NCI-H774 (cell line): ENCODE results near the gene ARHGAP26.

ENCODE experiments used
- DNase-seq: peaks from one replicate; lab custom pipeline; 2025; lab: John Stamatoyannopoulos, UW

The ARHGAP26 gene

GRCh38 chr5:143166661-143167420 is 396.7 kb downstream of the ARHGAP26 start:
- DNase-seq, result no peak

- DNase-seq, result no peak
Measured at GRCh38 chr5:143168171-143168741, 398.1 kb downstream of the ARHGAP26 start.

- DNase-seq, result no peak
Measured at GRCh38 chr5:143168921-143169810, 399.0 kb downstream of the ARHGAP26 start.

GRCh38 chr5:143170104-143170503 is 399.9 kb downstream of the ARHGAP26 start:
- no peak for DNase-seq

- no peak for DNase-seq
Measured at GRCh38 chr5:143170977-143171376, 400.8 kb downstream of the ARHGAP26 start.

- DNase-seq, result no peak
Measured at GRCh38 chr5:143172739-143173138, 402.6 kb downstream of the ARHGAP26 start.

- no peak for DNase-seq
Measured at GRCh38 chr5:143173139-143173889, 403.1 kb downstream of the ARHGAP26 start.

GRCh38 chr5:143174714-143175398 is 404.7 kb downstream of the ARHGAP26 start:
- DNase-seq, result no peak

- no peak for DNase-seq
Measured at GRCh38 chr5:143176048-143176447, 405.9 kb downstream of the ARHGAP26 start.

- peak; percentile 6 for DNase-seq
Measured at GRCh38 chr5:143177263-143177983, 407.2 kb downstream of the ARHGAP26 start.

- no peak for DNase-seq
Measured at GRCh38 chr5:143179126-143179740, 409.1 kb downstream of the ARHGAP26 start.

- DNase-seq, result no peak
Measured at GRCh38 chr5:143180751-143181150, 410.6 kb downstream of the ARHGAP26 start.

GRCh38 chr5:143181173-143181572 is 411.0 kb downstream of the ARHGAP26 start:
- no peak for DNase-seq

GRCh38 chr5:143182106-143182505 is 411.9 kb downstream of the ARHGAP26 start:
- no peak for DNase-seq

GRCh38 chr5:143182901-143183820 is 413.0 kb downstream of the ARHGAP26 start:
- no peak for DNase-seq

GRCh38 chr5:143183989-143184388 is 413.8 kb downstream of the ARHGAP26 start:
- DNase-seq, result no peak

GRCh38 chr5:143186623-143187022 is 416.4 kb downstream of the ARHGAP26 start:
- DNase-seq, result no peak

- no peak for DNase-seq
Measured at GRCh38 chr5:143187495-143187894, 417.3 kb downstream of the ARHGAP26 start.

- no peak for DNase-seq
Measured at GRCh38 chr5:143188083-143188482, 417.9 kb downstream of the ARHGAP26 start.
